NCI-H2107 treated with DMSO at 0.1 percent for 48 hours (cell line): ENCODE results near the gene ZNF559.

Experiments
- DNase-seq: peaks from one replicate; lab custom pipeline; 2025; ENCODE audit not compliant: unreplicated experiment; lab: John Stamatoyannopoulos, UW

Gene ZNF559

GRCh38 chr19:9352505-9352904 is 28.5 kb downstream of the ZNF559 start:
- no peak for DNase-seq

- DNase-seq, result no peak
Observed at GRCh38 chr19:9353011-9353410, 29.0 kb downstream of the ZNF559 start.

GRCh38 chr19:9354651-9355050 is 30.7 kb downstream of the ZNF559 start:
- no peak for DNase-seq

GRCh38 chr19:9362905-9363304 is 38.9 kb downstream of the ZNF559 start, which contains the start of gene ZNF177:
TSS of gene ZNF177 (plus strand) at chr19:9363013. CDS start at chr19:9378312, 15,299 bp downstream.
- DNase-seq, result no peak

- DNase-seq, result no peak
Observed at GRCh38 chr19:9370738-9371619, 47.0 kb downstream of the ZNF559 start.

GRCh38 chr19:9381361-9381785 is 57.4 kb downstream of the ZNF559 start:
- DNase-seq, result no peak
